GM12878 (cell line): ENCODE results near the gene AGO4.

Experiments used
- BMI1 ChIP-seq: fragments of 450-650 bp; IDR thresholded peaks from 2 replicates; pipeline ENCODE4 v1.6.1; 2016; ENCODE audit warnings: mild to moderate bottlenecking, moderate library complexity, borderline replicate concordance
- CBX3 ChIP-seq: fragments of 200-600 bp; sonication (generic); IDR thresholded peaks from 2 replicates; pipeline ENCODE4 v1.6.1; 2016; ENCODE audit warnings: low read depth, borderline replicate concordance
- ESRRA ChIP-seq: IDR thresholded peaks from 2 replicates; pipeline ENCODE4 v1.6.1; 2012; ENCODE audit warnings: mild to moderate bottlenecking, low read length, improper control_type of control experiment
- EZH2 ChIP-seq: IDR thresholded peaks from 2 replicates; pipeline ENCODE4 v1.6.1; 2012; ENCODE audit warnings: low read depth, mild to moderate bottlenecking, control low read depth, inconsistent platforms, low read length, borderline replicate concordance; ENCODE audit not compliant: control insufficient read depth
- GABPA ChIP-seq: IDR thresholded peaks from 2 replicates; pipeline ENCODE4 v1.6.1; 2014; ENCODE audit warnings: antibody characterized with exemption, low read depth, mild to moderate bottlenecking, inconsistent platforms
- POLR2A ChIP-seq: IDR thresholded peaks from 2 replicates; pipeline ENCODE4 v1.6.1; 2011; ENCODE audit warnings: low read depth, mild to moderate bottlenecking, low read length
- SP1 ChIP-seq: IDR thresholded peaks from one replicate; pipeline ENCODE4 v1.6.1; 2011; ENCODE audit warnings: low read depth, low read length
- TF ChIP-seq, protein P1 (sequence below), 3 experiments: IDR thresholded peaks in 2 of 3; conservative IDR thresholded peaks in 1 of 3; 2 replicates each; pipeline ENCODE4 v1.5.1; 2011; ENCODE audit warnings: low read depth in 3 of 3, low read length in 3 of 3, mild to moderate bottlenecking in 3 of 3, control low read depth in 2 of 3, moderate library complexity in 2 of 3, inconsistent platforms in 1 of 3, mixed read lengths in 1 of 3; ENCODE audit not compliant: control insufficient read depth in 2 of 3, insufficient read depth in 1 of 3; ENCODE audit errors: extremely low read depth in 1 of 3
- TF ChIP-seq, protein P2 (sequence below): IDR thresholded peaks from 2 replicates; pipeline ENCODE4 v1.6.1; 2011; ENCODE audit warnings: low read depth, low read length, improper control_type of control experiment, borderline replicate concordance

DNA sequence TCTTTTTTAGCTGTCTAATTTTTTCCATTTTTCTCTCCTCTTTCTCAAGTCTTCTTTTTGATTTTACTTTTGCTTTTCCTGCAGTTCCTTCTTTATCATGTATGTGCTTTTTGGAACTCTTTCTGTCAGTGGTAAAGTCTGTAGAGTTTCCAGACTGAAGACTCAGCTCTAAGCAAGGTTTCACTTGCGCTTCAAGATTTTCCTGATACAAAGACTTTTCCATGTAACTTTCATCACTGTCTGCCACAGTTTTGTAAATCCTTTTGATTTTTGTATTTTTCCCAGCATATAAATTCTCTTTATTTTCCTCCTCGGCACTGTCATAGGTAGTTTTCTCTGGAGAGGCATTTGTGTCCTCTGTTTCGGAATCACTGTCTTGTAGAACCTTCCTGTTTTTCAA lies 43.5 kb upstream of the AGO4 start:
- TF ChIP-seq SP1 (no peak), POLR2A (no peak), EZH2 (no peak), ESRRA (no peak), BMI1 (no peak), GABPA (no peak), CBX3 (no peak)
- TF ChIP-seq, protein P1, sequence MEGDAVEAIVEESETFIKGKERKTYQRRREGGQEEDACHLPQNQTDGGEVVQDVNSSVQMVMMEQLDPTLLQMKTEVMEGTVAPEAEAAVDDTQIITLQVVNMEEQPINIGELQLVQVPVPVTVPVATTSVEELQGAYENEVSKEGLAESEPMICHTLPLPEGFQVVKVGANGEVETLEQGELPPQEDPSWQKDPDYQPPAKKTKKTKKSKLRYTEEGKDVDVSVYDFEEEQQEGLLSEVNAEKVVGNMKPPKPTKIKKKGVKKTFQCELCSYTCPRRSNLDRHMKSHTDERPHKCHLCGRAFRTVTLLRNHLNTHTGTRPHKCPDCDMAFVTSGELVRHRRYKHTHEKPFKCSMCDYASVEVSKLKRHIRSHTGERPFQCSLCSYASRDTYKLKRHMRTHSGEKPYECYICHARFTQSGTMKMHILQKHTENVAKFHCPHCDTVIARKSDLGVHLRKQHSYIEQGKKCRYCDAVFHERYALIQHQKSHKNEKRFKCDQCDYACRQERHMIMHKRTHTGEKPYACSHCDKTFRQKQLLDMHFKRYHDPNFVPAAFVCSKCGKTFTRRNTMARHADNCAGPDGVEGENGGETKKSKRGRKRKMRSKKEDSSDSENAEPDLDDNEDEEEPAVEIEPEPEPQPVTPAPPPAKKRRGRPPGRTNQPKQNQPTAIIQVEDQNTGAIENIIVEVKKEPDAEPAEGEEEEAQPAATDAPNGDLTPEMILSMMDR (IDR thresholded peaks at IDR 0.05 in 2 of 3, conservative IDR thresholded peaks at IDR 0.05 in 1 of 3; ENCODE audit: control insufficient read depth in 2 of 3, extremely low read depth in 1 of 3, insufficient read depth in 1 of 3, low read depth in 3 of 3, low read length in 3 of 3) = no peak
- TF ChIP-seq, protein P2, sequence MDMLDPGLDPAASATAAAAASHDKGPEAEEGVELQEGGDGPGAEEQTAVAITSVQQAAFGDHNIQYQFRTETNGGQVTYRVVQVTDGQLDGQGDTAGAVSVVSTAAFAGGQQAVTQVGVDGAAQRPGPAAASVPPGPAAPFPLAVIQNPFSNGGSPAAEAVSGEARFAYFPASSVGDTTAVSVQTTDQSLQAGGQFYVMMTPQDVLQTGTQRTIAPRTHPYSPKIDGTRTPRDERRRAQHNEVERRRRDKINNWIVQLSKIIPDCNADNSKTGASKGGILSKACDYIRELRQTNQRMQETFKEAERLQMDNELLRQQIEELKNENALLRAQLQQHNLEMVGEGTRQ = no peak
